Stimulated activated CD4-positive, alpha-beta T cell treated with anti-CD3 and anti-CD28 coated beads, TNF-alpha, amount 100 ng/mL, for 1 hour (primary cell): ENCODE measurements around the gene KCNN1.
"Not testable (repeated sequence)": the region's sequence is repeated elsewhere in the genome, so short reads cannot be mapped to it uniquely, and the experiment has no call there.

Source experiments
- DNase-seq, 3 donors: peaks; one replicate each; pipeline ENCODE4 v3.0.0-alpha.2; 2020; ENCODE audit warnings: low read depth in 3 of 3, low spot score in 1 of 3

KCNN1 gene

GRCh38 chr19:17966550-17967256 is at the start of gene KCNN1:
Gene KCNN1 (plus strand): TSS chr19:17967107. CDS start chr19:17973889, 6,782 bp downstream.
- no peak for DNase-seq

- DNase-seq = not testable (repeated sequence)
Observed at GRCh38 chr19:17918151-17918550, 48.8 kb upstream of the KCNN1 start.

- not testable (repeated sequence) for DNase-seq
Observed at GRCh38 chr19:17919122-17919521, 47.8 kb upstream of the KCNN1 start.

- DNase-seq = no peak
Observed at GRCh38 chr19:17920527-17920926, 46.4 kb upstream of the KCNN1 start.

- no peak for DNase-seq
Observed at GRCh38 chr19:17922138-17922537, 44.8 kb upstream of the KCNN1 start.

GRCh38 chr19:17926044-17926443 is 40.9 kb upstream of the KCNN1 start:
- DNase-seq = no peak

- no peak for DNase-seq
Observed at GRCh38 chr19:17929056-17929455, 37.9 kb upstream of the KCNN1 start.

GRCh38 chr19:17931532-17932191 is 35.2 kb upstream of the KCNN1 start:
- DNase-seq = no peak

- DNase-seq = peak; percentile 82 to 86 (median 85)
Observed at GRCh38 chr19:17932485-17933338, 34.2 kb upstream of the KCNN1 start, which contains the start of gene CCDC124. Gene CCDC124 (plus strand): TSS chr19:17933015. CDS start chr19:17936421, 3,406 bp downstream.

- DNase-seq = no peak
Observed at GRCh38 chr19:17933414-17934129, 33.3 kb upstream of the KCNN1 start.

- no peak for DNase-seq
Observed at GRCh38 chr19:17936379-17936778, 30.5 kb upstream of the KCNN1 start.

- no peak for DNase-seq
Observed at GRCh38 chr19:17937371-17937900, 29.5 kb upstream of the KCNN1 start.

- peak; percentile 61 to 77 (median 72) for DNase-seq
Observed at GRCh38 chr19:17938092-17938845, 28.6 kb upstream of the KCNN1 start.

- no peak for DNase-seq
Observed at GRCh38 chr19:17942181-17942580, 24.7 kb upstream of the KCNN1 start.

GRCh38 chr19:17942582-17943273 is 24.2 kb upstream of the KCNN1 start:
- DNase-seq = no peak

GRCh38 chr19:17943274-17944221 is 23.4 kb upstream of the KCNN1 start:
- DNase-seq = no peak

GRCh38 chr19:17944301-17944700 is 22.6 kb upstream of the KCNN1 start:
- DNase-seq = no peak
